NCI-H1105 treated with DMSO at 0.1 percent for 48 hours (cell line): Measurements from ENCODE around the gene NAALADL2.
A peak's percentile ranks its signal among the peaks of the same experiment; 100 is the strongest.
"Not testable (repeated sequence)": the region's sequence is repeated elsewhere in the genome, so short reads cannot be mapped to it uniquely, and the experiment has no call there.

ENCODE experiments used
- DNase-seq: peaks from one replicate; lab custom pipeline; 2025; lab: John Stamatoyannopoulos, UW

The NAALADL2 gene

DNA sequence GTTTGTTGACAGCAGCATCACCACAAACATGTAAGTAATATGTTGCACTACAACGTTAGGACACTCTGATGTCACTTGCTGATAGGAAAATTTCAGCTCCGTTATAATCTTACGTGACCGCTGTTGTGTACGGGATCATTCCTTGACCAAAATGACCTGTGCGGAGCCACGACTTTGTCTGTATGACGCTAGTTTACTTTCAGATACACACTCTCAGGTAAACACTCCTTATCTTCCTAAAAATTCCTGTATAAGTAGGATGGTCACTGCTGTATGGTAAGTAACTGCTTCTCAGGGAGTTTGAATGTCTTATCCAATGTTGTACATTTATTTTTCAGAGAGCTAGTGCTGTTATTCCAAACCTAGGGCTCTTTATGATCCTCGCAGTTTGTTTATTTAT lies 410.3 kb downstream of the NAALADL2 start:
- no peak for DNase-seq

DNA sequence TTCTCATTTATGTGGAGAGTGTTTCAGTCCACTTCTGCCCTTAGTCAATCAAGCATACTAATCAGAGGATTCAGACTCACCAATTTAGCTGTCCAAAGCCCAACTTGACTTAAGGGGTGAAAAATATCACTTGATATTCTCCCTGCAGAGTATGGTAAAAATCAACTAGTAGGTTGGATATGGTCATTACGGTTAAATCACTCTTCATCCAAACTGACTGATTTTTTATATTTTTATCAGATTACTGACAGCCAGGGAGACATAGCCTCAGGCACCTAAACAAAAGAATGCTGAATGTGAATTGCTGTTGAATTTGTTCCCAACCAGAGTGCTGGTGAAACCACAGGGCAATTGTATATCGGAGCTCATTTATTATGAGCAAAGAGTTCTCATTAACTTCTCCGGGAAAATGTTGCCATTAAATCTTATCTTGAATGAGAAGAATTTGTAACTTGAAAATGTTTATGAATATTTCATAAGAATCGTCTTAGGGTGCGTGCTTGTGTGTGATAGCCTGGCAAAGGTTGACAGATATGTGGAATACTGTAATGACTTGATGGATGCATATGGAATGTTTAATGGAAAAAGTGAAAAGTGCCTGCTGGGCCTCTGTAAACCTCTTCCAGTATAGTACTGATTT lies 411.2 kb downstream of the NAALADL2 start:
- DNase-seq, result peak; percentile 92

DNA sequence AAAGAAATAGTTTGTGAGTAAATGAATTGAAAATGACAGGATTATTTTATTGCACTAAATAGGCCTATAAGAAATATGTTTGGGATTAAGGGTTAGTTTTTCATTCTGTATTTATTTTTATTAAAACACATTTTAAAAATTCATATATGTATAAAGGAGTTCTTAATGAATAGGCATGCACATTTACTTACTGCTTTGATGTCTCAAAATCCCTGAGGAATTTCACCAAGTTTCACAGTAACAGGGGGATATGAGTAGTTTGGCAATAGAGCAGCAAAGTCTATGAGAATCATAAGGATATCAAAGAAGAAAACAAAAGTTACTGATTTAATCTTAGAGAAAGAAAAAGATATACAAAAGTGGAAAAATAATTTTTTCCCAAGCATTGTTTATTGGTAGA lies 411.7 kb downstream of the NAALADL2 start:
- no peak for DNase-seq

DNA sequence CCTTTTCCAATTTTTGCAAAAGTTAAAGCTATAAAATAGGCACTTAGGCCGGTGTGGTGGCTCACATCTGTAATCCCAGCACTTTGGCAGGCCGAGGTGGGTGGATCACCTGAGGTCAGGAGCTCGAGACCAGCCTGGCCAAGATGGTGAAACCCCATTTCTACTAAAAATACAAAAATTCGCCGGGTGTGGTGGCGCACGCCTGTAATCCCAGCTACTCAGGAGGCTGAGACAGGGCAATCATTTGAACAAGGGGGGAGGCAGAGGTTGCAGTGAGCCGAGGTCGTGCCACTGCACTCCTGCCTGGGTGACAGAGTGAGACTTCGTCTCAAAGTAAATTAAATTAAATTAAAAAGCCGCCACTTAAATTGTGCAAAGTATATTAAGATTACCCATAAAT lies 412.3 kb downstream of the NAALADL2 start:
- not testable (repeated sequence) for DNase-seq

DNA sequence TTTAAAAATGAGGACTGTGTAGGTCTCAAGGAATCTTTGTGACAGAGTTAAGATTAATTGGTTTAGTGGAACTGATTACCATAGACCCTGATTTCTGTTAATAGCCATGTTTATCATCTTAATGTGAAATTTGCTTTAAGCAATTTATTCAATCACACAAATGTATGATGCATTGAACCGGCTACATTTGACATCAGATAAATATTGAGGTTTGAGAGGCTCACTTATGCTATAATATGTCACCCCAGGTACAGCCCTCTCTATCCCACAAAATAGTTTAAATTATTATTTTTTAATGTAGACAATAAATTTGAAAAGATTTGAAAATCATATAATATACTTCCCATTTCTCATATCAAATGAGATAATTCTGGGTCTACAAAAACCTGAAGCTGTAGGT lies 413.3 kb downstream of the NAALADL2 start:
- no peak for DNase-seq

DNA sequence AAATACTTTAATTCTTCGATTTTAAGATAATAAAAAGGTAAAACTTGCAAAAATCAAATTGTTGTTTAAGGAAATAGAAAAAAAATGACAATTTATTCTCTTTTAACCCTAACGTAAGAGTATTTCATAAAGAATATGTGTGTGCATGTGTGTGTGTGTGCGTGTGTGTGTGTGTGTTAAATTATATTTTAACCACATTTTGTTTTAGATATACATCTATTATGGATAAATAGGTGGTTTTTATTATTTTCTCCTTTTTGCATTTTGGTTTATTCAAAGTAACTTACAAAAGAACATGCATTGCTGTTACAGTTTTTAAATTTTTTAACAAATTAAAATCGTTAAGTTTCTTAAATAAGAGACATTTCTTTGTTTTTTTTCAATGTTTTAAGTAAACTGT lies 414.4 kb downstream of the NAALADL2 start:
- no peak for DNase-seq

DNA sequence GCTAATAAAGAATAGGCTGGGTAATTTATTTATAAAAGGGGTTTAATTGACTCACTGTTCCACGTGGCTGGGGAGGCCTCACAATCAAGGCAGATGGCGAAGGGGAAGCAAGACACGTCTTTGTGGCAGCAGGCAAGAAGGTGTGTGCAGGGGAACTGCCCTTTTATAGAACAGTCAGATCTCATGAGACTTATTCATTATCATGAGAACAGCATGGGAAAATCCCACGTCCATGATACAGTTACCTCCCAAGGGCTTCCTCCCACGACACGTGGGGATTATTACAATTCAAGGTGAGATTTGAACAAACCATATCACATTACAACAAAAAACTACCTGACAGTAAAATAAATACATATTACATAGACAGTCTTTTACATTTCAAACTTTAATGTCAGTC lies 414.9 kb downstream of the NAALADL2 start:
- no peak for DNase-seq

DNA sequence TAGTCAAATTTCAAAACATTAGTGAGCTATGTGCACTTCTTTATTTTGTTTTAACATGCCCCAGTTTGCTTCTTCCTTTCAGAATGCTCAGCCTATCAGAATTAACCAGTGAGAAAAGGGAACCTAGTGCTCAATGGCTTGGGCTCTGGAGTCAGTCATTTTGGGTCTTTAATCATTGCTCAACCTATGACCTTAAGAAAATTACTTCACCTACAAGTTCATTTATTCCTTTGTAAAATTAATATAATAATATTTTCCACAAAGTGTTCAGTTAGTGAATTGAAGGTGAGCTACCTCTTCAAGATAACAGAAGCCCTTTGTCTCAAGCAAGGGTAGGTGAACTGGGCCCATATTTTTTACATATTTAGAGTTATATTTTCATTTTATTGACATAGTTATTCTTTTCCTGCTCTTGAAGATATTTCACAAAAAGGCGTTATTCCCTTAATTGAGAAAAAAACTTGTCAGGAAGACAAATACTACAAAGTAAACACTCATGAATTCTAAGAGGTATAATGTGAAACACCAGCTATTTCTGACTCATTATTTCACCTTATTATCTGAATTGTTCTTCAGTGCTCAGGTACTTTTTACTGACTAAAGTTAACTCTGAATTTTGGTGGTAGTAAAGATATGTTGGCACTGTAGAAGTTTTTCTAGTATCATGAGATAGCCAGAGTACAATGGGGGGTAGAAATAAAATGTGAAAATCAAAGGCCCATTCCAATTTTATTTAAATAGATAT lies 415.5 kb downstream of the NAALADL2 start:
- peak; percentile 33 for DNase-seq

DNA sequence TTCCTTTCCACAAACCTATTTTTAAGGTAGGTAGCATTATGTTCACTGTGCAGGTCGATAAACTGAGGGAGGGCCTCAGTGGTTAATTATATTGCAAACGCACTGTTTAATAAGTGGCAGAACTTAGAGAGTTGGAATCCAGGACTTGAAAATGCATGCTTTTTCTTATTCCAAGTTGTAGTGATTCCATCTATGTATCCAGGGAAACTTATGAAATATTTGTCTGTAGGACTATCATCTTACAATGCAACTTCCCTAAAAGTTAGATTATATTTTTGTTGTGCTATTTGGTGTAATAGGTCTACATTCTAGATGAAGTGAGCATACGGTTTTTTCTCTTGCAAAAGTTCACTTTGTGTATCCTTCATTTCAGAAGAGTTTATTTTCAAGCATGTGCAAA lies 419.5 kb downstream of the NAALADL2 start:
- no peak for DNase-seq

DNA sequence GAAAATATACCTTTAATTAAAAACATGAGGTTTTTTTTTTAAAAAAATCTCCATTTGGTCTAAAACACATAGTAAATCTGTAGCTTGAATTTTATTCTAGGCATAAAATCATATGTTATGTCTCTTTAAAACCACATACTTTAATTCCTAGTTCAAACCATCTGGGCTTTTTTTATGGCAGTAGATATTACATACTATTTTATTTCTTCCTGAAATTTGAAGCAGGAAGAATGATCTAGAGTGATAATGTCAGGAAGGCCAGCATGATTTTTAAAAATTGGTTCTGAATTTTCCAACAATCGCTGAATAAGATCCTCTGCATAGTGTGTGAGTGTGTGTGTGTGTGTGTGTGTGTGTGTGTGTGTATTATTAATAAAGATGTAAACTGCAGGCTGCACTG lies 420.3 kb downstream of the NAALADL2 start:
- DNase-seq, result no peak

DNA sequence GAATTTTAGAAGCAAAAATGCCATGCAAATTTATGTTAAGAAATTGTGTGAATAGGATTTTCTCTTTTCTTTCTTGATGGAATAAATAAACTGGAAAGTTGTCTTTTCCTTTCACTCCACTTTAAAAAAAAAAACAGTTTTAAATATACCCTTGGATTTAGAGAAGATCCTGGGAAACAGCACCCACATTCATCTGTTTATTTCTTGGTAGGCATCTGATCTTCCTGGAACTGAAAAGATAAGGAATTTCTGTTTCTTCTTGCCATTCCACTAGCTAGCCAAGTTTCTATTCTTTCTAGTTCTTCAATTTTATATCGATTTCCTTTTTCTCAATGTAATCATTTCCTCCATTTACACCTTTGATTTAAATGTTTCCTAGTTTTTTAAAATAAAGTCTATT lies 420.8 kb downstream of the NAALADL2 start:
- DNase-seq, result no peak

DNA sequence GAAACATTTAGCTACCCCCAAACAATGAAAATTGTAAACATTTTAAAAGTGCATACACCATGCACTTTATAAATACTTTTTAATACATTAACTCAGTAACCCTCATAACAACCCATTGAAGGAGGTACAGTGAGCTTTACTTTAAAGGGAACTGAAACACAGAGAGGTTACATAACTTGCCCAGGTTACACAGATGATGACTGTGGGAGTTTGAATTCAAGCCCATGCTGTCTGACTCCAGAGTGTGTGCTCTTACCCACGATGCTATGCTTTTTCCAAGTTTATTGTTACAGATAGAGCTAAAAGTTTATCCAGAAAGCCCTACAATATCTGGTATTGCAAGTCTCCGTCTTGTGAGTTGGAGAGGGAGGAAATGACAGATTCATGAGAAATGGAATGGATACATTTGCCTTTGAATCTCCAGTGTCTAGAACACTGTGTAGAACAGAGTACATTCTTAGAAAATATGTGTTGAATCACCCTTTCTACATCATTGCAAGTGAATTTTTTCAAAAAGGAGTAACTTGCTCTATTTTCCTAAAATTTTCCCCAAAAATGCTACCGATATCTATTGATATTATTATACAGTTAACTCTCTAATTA lies 428.3 kb downstream of the NAALADL2 start:
- no peak for DNase-seq

DNA sequence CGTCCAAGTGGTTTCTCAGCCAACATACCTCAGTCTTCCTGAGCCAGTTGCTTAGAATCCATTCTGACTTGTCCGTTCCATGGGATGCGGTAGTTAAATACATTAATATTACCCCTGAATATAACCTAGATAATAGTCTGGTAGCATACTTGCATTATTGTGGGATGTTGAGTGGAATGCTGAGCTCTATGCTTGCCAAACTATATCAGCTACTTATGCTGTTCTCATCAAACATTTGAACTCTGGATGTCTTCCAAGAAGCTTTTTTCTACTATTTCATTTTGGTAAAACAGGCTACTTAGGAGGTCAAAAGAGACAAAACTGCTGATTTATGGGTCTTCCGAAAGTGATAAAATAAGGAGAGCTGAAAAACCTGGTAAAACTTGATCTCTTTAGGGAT lies 429.5 kb downstream of the NAALADL2 start:
- DNase-seq, result peak; percentile 89

DNA sequence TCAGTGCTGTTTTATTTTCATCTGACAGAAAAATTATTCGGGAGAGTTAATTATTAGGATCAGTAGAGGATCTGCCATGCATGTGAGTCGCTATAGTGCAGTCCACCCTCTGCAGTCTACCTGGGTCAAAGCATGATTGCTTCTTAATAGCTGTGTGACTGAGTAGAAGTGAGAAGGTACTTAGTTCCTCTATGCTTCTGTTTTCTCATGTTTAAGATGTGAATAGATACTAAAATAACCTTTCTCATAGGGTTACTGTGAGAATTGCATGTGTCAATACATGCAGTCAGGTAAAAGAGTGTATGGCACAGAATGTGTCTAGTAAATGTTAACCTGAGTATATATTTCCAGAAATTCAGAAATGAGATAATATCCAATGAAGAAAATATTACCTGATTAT lies 435.7 kb downstream of the NAALADL2 start:
- DNase-seq, result no peak

DNA sequence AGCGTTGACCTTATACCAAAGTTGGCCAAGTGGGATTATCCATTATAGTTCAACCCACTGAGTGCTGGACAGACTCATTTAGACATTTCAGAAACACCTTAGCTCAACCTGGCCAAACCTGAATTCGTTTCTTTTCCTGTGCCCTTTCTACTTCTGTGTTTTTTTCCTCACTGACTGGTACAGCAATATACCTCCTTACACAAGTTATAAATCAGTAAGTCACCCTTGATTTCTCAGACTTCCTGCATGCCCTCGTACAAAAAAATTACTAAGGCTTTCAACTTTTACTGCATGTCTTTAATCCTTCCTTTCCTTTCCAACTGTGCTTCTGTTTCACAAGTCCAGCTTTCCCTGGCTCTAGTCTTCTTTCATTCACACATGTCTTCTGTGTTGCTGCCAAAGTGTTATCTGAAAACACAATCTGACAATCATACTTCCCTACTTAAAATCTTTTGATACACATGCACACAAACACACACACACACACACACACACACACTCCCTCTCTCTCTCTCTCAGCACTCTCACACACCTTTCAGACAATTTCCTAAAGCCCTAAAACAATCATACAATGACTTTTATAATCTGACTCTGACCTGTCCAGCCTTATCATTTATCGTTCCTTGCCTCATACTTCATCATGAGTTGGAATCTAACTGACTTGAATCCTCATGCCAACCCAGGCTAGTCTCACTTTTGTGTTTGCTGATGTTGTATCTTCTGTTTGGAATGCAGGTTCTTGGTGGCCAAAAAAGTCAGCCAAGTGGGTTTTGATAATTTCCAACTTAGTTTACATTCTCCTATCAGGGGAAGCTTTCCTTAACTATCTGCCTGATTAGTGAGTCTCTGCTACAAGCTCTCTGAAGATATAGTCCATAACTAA lies 436.4 kb downstream of the NAALADL2 start:
- no peak for DNase-seq

DNA sequence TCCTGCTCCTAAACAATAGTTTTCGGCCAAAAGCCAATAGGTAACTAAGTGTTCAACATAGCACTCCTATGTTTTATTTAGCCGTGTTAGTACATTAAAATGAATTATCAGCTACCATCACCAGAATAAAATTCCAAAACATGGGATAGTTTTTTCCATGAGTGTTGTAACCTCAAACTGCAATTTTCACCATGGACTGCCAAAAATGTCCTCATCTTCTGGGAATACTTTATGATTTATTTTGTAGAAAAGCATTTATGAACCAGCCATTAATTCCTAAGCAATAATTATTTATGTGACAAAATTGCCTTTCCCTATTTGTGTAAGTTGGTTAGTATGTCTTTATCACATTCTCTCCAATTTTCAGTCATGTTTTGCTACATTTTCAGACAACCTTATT lies 438.1 kb downstream of the NAALADL2 start:
- DNase-seq, result no peak

DNA sequence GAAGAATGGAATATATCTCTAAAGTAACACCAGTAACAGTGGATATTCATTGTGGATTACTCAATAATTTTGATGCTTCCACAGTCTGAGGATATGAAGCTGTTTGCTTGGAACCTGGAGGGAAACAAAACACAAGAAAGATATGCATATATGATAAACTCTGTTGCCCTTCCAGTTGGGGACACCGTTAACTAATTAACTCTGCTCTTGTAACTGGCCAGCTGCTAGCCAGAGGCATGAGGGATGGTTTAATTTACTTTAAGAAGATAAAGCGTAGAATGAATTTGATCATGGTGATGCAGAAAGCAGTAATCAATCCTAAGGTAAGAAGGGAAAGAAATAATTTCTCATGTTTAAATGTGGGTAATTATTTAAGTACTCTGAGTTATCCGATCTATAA lies 442.6 kb downstream of the NAALADL2 start:
- DNase-seq, result no peak

DNA sequence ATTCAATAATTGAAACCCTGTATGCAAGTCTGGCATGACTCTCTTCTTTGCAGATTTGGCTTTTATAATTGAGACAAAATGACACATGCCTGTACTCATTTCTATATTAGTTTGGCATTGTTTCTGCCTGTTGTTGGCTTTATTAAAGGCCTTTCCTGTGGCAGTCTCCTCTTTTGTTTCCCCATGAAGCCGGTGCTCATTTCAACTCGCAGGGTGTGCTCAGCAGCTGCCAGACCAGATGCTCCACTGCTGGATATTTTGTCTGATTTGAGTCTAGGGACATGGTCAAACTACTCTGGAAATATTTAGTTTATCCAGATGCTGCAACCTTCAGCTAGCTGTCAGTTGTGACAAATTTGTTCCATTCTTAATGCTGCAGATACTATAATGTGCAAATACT lies 445.3 kb downstream of the NAALADL2 start:
- DNase-seq, result peak; percentile 27

DNA sequence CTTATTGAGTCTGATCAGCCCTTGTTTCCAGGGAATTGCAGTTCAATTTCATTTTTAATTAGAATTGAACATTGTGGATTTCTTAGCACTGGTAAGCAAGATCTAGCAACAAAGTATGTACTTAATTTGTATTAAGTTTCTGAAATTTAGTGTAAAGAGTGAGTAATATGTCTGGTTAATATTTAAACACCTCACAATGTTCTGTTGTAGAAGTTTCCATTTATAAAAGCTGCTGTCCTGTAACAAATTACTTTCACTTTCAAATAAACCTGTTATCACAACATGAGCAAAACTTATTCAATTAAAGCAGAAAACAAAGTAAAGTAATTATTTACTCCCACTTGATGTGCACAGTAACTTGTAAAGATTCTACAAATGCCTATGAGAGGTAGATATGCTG lies 448.5 kb downstream of the NAALADL2 start:
- no peak for DNase-seq

DNA sequence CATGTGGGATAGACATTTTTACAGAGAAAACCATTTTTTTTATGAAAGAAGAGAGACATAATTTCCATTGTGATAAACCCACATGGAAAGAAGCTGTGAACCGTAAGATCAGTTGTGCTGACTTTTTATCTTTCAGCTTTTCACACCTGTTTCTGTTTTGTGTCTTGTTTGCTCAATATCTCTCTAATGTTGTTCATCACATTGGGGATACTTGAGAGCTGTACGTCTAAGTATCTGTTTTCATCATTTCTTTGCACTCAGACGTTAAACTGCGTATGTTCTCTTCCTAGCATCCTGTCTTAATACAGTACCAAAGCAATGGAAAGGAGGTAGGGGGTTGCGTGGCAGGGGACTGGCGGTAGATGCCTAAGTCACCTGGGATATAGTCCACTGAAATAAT lies 449.0 kb downstream of the NAALADL2 start:
- no peak for DNase-seq

DNA sequence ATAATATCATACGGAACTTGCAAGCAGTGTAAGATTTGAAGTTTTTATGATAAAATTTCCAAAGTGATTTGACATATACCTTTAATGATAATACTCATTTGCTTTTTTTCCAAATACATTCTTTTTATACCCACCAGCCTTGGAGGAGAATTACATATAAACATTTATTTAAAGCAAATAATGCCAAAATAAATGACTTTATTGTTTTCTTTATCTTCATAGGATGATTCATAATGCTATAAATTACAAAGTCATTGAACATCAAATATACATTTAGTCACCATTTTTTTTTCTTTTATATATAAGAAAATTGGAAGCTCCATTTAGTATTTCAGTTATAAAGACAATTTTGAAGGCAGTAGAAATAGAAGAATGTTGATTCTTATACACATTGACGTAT lies 450.9 kb downstream of the NAALADL2 start:
- DNase-seq, result no peak

DNA sequence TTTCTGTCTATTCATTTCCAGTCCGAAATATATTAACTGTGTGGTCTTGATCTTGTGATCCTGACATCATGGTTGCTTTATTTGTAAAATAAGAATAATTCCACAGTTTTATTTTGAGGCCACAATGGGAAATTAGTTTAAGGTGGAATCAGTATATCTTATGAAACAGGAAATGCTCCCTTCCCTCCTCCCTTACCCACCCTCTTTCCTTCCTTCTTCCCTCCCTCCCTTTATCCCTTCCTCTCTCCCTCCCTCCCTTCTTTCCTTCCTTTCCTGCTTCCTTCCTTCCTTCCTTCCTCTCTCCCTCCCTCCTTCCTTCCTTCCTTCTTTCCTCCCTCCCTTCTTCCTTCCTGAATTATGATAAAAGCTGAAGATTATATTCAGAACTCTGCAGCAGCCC lies 452.3 kb downstream of the NAALADL2 start:
- DNase-seq, result no peak

DNA sequence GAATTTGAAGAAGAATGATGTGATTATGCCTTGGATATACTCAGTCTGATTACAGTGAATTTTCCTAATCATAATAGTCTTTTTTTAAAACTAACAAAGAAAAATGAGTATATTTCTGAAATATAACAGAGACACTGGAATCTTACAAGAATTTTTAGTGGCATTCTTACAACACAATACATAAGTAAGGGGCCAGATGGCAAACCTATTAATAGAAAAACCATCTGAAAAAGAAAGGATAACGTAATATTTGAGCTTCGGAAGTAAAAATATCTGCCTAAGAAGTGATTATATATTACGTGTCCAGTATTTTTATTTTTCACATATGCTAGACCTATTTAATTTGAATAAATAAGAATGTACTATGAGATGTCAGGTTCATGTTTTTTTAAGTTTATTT lies 452.8 kb downstream of the NAALADL2 start:
- no peak for DNase-seq
